Muscle layer of duodenum (tissue), 2 donors: ENCODE data around the gene HYAL1.

Source experiments
- H3K27ac ChIP-seq: one replicate; pipeline ENCODE4 v1.7.0; 2013; ENCODE audit warnings: mild to moderate bottlenecking, low read length
- H3K27me3 ChIP-seq: one replicate; pipeline ENCODE4 v1.7.0; 2013; ENCODE audit warnings: low read depth, mild to moderate bottlenecking, control low read depth, low read length
- H3K36me3 ChIP-seq, 2 donors: one replicate each; pipeline ENCODE4 v1.7.0; 2013; ENCODE audit warnings: low read length in 2 of 2, control low read depth in 1 of 2, mild to moderate bottlenecking in 1 of 2; ENCODE audit not compliant: insufficient read depth in 2 of 2, control insufficient read depth in 1 of 2
- H3K4me1 ChIP-seq, 2 donors: one replicate each; pipeline ENCODE4 v1.7.0; 2013; ENCODE audit warnings: low read length in 2 of 2, mild to moderate bottlenecking in 2 of 2, control low read depth in 1 of 2, moderate library complexity in 1 of 2; ENCODE audit not compliant: insufficient read depth in 2 of 2, control insufficient read depth in 1 of 2
- H3K4me3 ChIP-seq, 2 donors: one replicate each; pipeline ENCODE4 v1.7.0; 2013; ENCODE audit warnings: low read length in 2 of 2, low read depth in 1 of 2, mild to moderate bottlenecking in 1 of 2
- H3K9me3 ChIP-seq, 2 donors: one replicate each; pipeline ENCODE4 v1.7.0; 2013; ENCODE audit warnings: low read length in 2 of 2, control low read depth in 1 of 2, mild to moderate bottlenecking in 1 of 2; ENCODE audit not compliant: control insufficient read depth in 1 of 2
- donor health status: healthy.

The HYAL1 gene

GRCh38 chr3:50341537-50341936, 38.2 kb upstream of the HYAL1 start:
- H3K27ac ChIP-seq: no peak overlapping the region
- H3K36me3 ChIP-seq: peaks cover 0 to 6% of the 10 kb centered on the region in 2 donors
- peak overlapping the region; percentile 59 to 74 for H3K4me3 ChIP-seq
- H3K9me3 ChIP-seq: no peaks in the 10 kb centered on the region
- peaks cover 13 to 47% of the 10 kb centered on the region in 2 donors for H3K4me1 ChIP-seq
- no peaks in the 10 kb centered on the region for H3K27me3 ChIP-seq

GRCh38 chr3:50340448-50341329, 37.3 kb upstream of the HYAL1 start, which contains the start of gene RASSF1:
Gene RASSF1, minus strand, starts transcription at chr3:50340836. Its CDS starts 31 bp downstream, at chr3:50340805.
- Histone ChIP-seq H3K27me3 (no peaks in the 10 kb centered on the region), H3K27ac (peak within 1 kb of the TSS; percentile 69)

GRCh38 chr3:50340147-50340447, 36.7 kb upstream of the HYAL1 start:
- Histone ChIP-seq H3K4me3 (peak overlapping the region; percentile 59 to 74), H3K27ac (peak overlapping the region; percentile 69), H3K4me1 (peaks cover 13 to 47% of the 10 kb centered on the region in 2 donors)

More at GRCh38 chr3:50340448-50341329, 37.3 kb upstream of the HYAL1 start, which contains the start of gene RASSF1:
- Histone ChIP-seq H3K9me3 (no peaks in the 10 kb centered on the region), H3K4me1 (peaks cover 13 to 51% of the 10 kb centered on the region in 2 donors), H3K36me3 (peaks cover 0 to 8% of the 10 kb centered on the region in 2 donors), H3K4me3 (peak within 1 kb of the TSS; percentile 59 to 74)

GRCh38 chr3:50339485-50340146, 36.2 kb upstream of the HYAL1 start:
- H3K27me3 ChIP-seq: no peaks in the 10 kb centered on the region
- H3K4me1 ChIP-seq: peaks cover 13 to 46% of the 10 kb centered on the region in 2 donors
- H3K4me3 ChIP-seq: peak overlapping the region; percentile 59 to 74
- H3K9me3 ChIP-seq: no peaks in the 10 kb centered on the region
- H3K27ac ChIP-seq: peak overlapping the region; percentile 69
- peaks cover 0 to 8% of the 10 kb centered on the region in 2 donors for H3K36me3 ChIP-seq

More at GRCh38 chr3:50340147-50340447, 36.7 kb upstream of the HYAL1 start:
- Histone ChIP-seq H3K9me3 (no peaks in the 10 kb centered on the region), H3K27me3 (no peaks in the 10 kb centered on the region), H3K36me3 (peaks cover 0 to 8% of the 10 kb centered on the region in 2 donors)

GRCh38 chr3:50338965-50339364, 35.6 kb upstream of the HYAL1 start:
- H3K27ac ChIP-seq: peak overlapping the region; percentile 94
- H3K36me3 ChIP-seq: peaks cover 0 to 8% of the 10 kb centered on the region in 2 donors
- H3K4me3 ChIP-seq: peak overlapping the region; percentile 18 to 21
- no peaks in the 10 kb centered on the region for H3K27me3 ChIP-seq
- H3K4me1 ChIP-seq: peaks cover 13 to 49% of the 10 kb centered on the region in 2 donors
- no peaks in the 10 kb centered on the region for H3K9me3 ChIP-seq

GRCh38 chr3:50337175-50337861, 33.9 kb upstream of the HYAL1 start:
- peaks cover 13 to 55% of the 10 kb centered on the region in 2 donors for H3K4me1 ChIP-seq
- H3K9me3 ChIP-seq: no peaks in the 10 kb centered on the region
- no peaks in the 10 kb centered on the region for H3K27me3 ChIP-seq
- H3K36me3 ChIP-seq: peaks cover 0 to 8% of the 10 kb centered on the region in 2 donors
- H3K27ac ChIP-seq: peak overlapping the region; percentile 94
- peak overlapping the region; percentile 84 to 85 for H3K4me3 ChIP-seq

- H3K4me1 ChIP-seq: peaks cover 12 to 50% of the 10 kb centered on the region in 2 donors
- no peaks in the 10 kb centered on the region for H3K27me3 ChIP-seq
- H3K27ac ChIP-seq: peak overlapping the region; percentile 94
- peaks cover 0 to 13% of the 10 kb centered on the region in 2 donors for H3K36me3 ChIP-seq
- peak overlapping the region; percentile 84 to 85 for H3K4me3 ChIP-seq
- H3K9me3 ChIP-seq: no peaks in the 10 kb centered on the region
Observed at GRCh38 chr3:50336452-50337174, 33.2 kb upstream of the HYAL1 start.

- Histone ChIP-seq H3K4me3 (no peak overlapping the region), H3K27ac (peak overlapping the region; percentile 41), H3K36me3 (peaks cover 19 to 32% of the 10 kb centered on the region in 2 donors)
Observed at GRCh38 chr3:50334339-50335075, 31.1 kb upstream of the HYAL1 start.

GRCh38 chr3:50333744-50334328, 30.5 kb upstream of the HYAL1 start:
- H3K36me3 ChIP-seq: peaks cover 20 to 32% of the 10 kb centered on the region in 2 donors
- peaks cover 3 to 32% of the 10 kb centered on the region in 2 donors for H3K4me1 ChIP-seq
- no peaks in the 10 kb centered on the region for H3K9me3 ChIP-seq
- H3K27me3 ChIP-seq: no peaks in the 10 kb centered on the region
- H3K27ac ChIP-seq: peak overlapping the region; percentile 41
- no peak overlapping the region for H3K4me3 ChIP-seq

More at GRCh38 chr3:50334339-50335075, 31.1 kb upstream of the HYAL1 start:
- Histone ChIP-seq H3K27me3 (no peaks in the 10 kb centered on the region), H3K9me3 (no peaks in the 10 kb centered on the region), H3K4me1 (peaks cover 6 to 32% of the 10 kb centered on the region in 2 donors)
